Vagina (tissue), 2 donors: ENCODE data around the gene ARHGEF11.

Experiments used
- CTCF ChIP-seq, 3 experiments: fragments of 450-650 bp in 2 of 3; fragments of 200-600 bp in 1 of 3; sonication (generic) in 1 of 3; IDR thresholded peaks; one replicate each; pipeline ENCODE4 v1.5.1; 2017 to 2019; ENCODE audit warnings: antibody characterized with exemption in 3 of 3, mild to moderate bottlenecking in 2 of 3, moderate library complexity in 2 of 3
- POLR2A ChIP-seq, 2 donors: fragments of 450-650 bp; IDR thresholded peaks; one replicate each; pipeline ENCODE4 v1.6.1; 2017; ENCODE audit warnings: antibody characterized with exemption in 2 of 2, mild to moderate bottlenecking in 2 of 2, moderate library complexity in 2 of 2
- POLR2AphosphoS5 ChIP-seq, 2 donors: sonication (generic); formaldehyde crosslinking; IDR thresholded peaks; one replicate each; pipeline ENCODE4 v1.9.0; 2017; ENCODE audit warnings: antibody characterized with exemption in 2 of 2, mild to moderate bottlenecking in 2 of 2, low read depth in 1 of 2; ENCODE audit not compliant: insufficient read depth in 1 of 2

GRCh38 chr1:156905651-156906050, 139.9 kb downstream of the ARHGEF11 start:
- TF ChIP-seq POLR2A (IDR thresholded peaks at IDR 0.05) = no peak
- no peak for TF ChIP-seq CTCF (IDR thresholded peaks at IDR 0.05)
- no peak for TF ChIP-seq POLR2AphosphoS5 (IDR thresholded peaks at IDR 0.05; ENCODE audit: insufficient read depth in 1 of 2, low read depth in 1 of 2)
